GM12891 (cell line): ENCODE results near the gene ITPR1.

Source experiments
- DNase-seq: peaks from one replicate; pipeline ENCODE4 v3.0.0; 2011; ENCODE audit warnings: low spot score; ENCODE audit not compliant: insufficient read length
- FAIRE-seq: peaks from 2 replicates; lab custom pipeline; 2011; peaks lifted over from hg19 to GRCh38; lab: Jason Lieb, UNC
- PAX5 ChIP-seq: IDR thresholded peaks from 2 replicates; pipeline ENCODE4 v1.6.1; 2011; ENCODE audit warnings: low read length, moderate library complexity, mild to moderate bottlenecking; ENCODE audit not compliant: insufficient read depth, severe bottlenecking
- POLR2A ChIP-seq: IDR thresholded peaks from 2 replicates; pipeline ENCODE4 v1.6.1; 2011; ENCODE audit warnings: low read depth, low read length, control low read depth
- POLR2AphosphoS5 ChIP-seq: IDR thresholded peaks from 2 replicates; pipeline ENCODE4 v1.6.1; 2011; ENCODE audit warnings: low read depth, low read length, control low read depth
- POU2F2 ChIP-seq: IDR thresholded peaks from 2 replicates; pipeline ENCODE4 v1.6.1; 2011; ENCODE audit warnings: low read depth, mild to moderate bottlenecking, control low read depth, low read length, moderate library complexity
- SPI1 ChIP-seq: IDR thresholded peaks from 2 replicates; pipeline ENCODE4 v1.6.1; 2011; ENCODE audit warnings: low read depth, low read length, control low read depth
- TAF1 ChIP-seq: IDR thresholded peaks from 2 replicates; pipeline ENCODE4 v1.6.1; 2011; ENCODE audit warnings: low read depth, low read length, control low read depth

ITPR1 gene

GRCh38 chr3:4812591-4812990 lies 319.4 kb downstream of the ITPR1 start:
- TF ChIP-seq POLR2AphosphoS5 (no peak), PAX5 (no peak), SPI1 (no peak), POU2F2 (no peak), TAF1 (no peak)
- DNase-seq, result no peak
- FAIRE-seq, result no peak

GRCh38 chr3:4813909-4814304 lies 320.8 kb downstream of the ITPR1 start:
- DNase-seq (no peak), FAIRE-seq (no peak)
- TF ChIP-seq POU2F2, result no peak
- no peak for TF ChIP-seq TAF1
- no peak for TF ChIP-seq PAX5
- TF ChIP-seq SPI1, result no peak
- no peak for TF ChIP-seq POLR2AphosphoS5
- no peak for TF ChIP-seq POLR2A

- DNase-seq (no peak), FAIRE-seq (no peak)
- no peak for TF ChIP-seq POLR2AphosphoS5
- TF ChIP-seq TAF1, result no peak
- TF ChIP-seq PAX5, result no peak
- TF ChIP-seq POLR2A, result no peak
- TF ChIP-seq SPI1, result no peak
- no peak for TF ChIP-seq POU2F2
Measured at GRCh38 chr3:4814305-4814903, 321.3 kb downstream of the ITPR1 start.

GRCh38 chr3:4814904-4815574 lies 321.9 kb downstream of the ITPR1 start:
- FAIRE-seq, result no peak
- TF ChIP-seq POLR2A (no peak), POLR2AphosphoS5 (no peak), SPI1 (no peak), TAF1 (no peak), POU2F2 (no peak), PAX5 (no peak)
- DNase-seq, result no peak

- TF ChIP-seq SPI1 (no peak), POLR2AphosphoS5 (no peak), POLR2A (no peak), TAF1 (no peak), POU2F2 (no peak), PAX5 (no peak)
- DNase-seq (no peak), FAIRE-seq (no peak)
Measured at GRCh38 chr3:4816306-4816705, 323.2 kb downstream of the ITPR1 start.

- TF ChIP-seq PAX5 (no peak), POLR2AphosphoS5 (no peak), POLR2A (no peak), POU2F2 (no peak), TAF1 (no peak), SPI1 (no peak)
- DNase-seq (no peak), FAIRE-seq (no peak)
Measured at GRCh38 chr3:4816718-4817117, 323.6 kb downstream of the ITPR1 start.

- FAIRE-seq (no peak), DNase-seq (no peak)
- TF ChIP-seq TAF1 (no peak), SPI1 (no peak), POU2F2 (no peak), POLR2A (no peak), PAX5 (no peak), POLR2AphosphoS5 (no peak)
Measured at GRCh38 chr3:4817128-4817527, 324.0 kb downstream of the ITPR1 start.

GRCh38 chr3:4818164-4818563 lies 325.0 kb downstream of the ITPR1 start:
- no peak for DNase-seq
- no peak for FAIRE-seq
- TF ChIP-seq POLR2AphosphoS5, result no peak
- TF ChIP-seq POLR2A, result no peak
- TF ChIP-seq PAX5, result no peak
- TF ChIP-seq POU2F2, result no peak
- no peak for TF ChIP-seq TAF1
- no peak for TF ChIP-seq SPI1

- no peak for FAIRE-seq
- TF ChIP-seq POLR2AphosphoS5, result no peak
- no peak for TF ChIP-seq POU2F2
- no peak for TF ChIP-seq TAF1
- TF ChIP-seq PAX5, result no peak
- TF ChIP-seq SPI1, result no peak
- TF ChIP-seq POLR2A, result no peak
- no peak for DNase-seq
Measured at GRCh38 chr3:4818986-4819693, 326.0 kb downstream of the ITPR1 start.

- no peak for FAIRE-seq
- DNase-seq, result no peak
Measured at GRCh38 chr3:4819746-4820145, 326.6 kb downstream of the ITPR1 start.

More at GRCh38 chr3:4819746-4820145, 326.6 kb downstream of the ITPR1 start:
- TF ChIP-seq TAF1, result no peak
- no peak for TF ChIP-seq SPI1
- no peak for TF ChIP-seq POU2F2
- no peak for TF ChIP-seq POLR2A
- TF ChIP-seq PAX5, result no peak
- TF ChIP-seq POLR2AphosphoS5, result no peak
